OCI-LY7 (cell line): ENCODE data around the gene MLKL. TPM values are rescaled to one million over a fixed set of nuclear protein-coding genes. Genes with fewer than 3 reads are reported as not detected.

Experiments
- BruUV-seq: library from RNA; stranded (reverse); fragments of 400-500 nt; replicated peaks from 2 replicates; lab custom pipeline; 2021; lab: Mats Ljungman, UMichigan
- CTCF ChIA-PET: fragments of 300-600 bp; sonication (Branson Sonifier 250); formaldehyde crosslinking; loops from one replicate; lab custom pipeline; 2022; ENCODE audit warnings: antibody characterized with exemption; ENCODE audit not compliant: unreplicated experiment; lab: Charles Lee
- POLR2A ChIA-PET: fragments of 300-600 bp; sonication (Branson Sonifier 250); formaldehyde crosslinking; loops from one replicate; lab custom pipeline; 2022; ENCODE audit warnings: antibody characterized with exemption; lab: Charles Lee
- DNase-seq: peaks from one replicate; pipeline ENCODE4 v3.0.0-alpha.2; 2015; ENCODE audit warnings: low spot score
- H2AFZ ChIP-seq: fragments of 200-600 bp; sonication (generic), shearing (Covaris generic); 2 replicates; pipeline ENCODE4 v1.6.1; 2014; ENCODE audit warnings: mild to moderate bottlenecking, antibody characterized with exemption, low read length, moderate library complexity
- H3K27ac ChIP-seq: fragments of 200-600 bp; sonication (generic); 2 replicates; pipeline ENCODE4 v1.5.1; 2014; ENCODE audit warnings: mixed run types, low read depth, mild to moderate bottlenecking, moderate library complexity, low read length, inconsistent platforms; ENCODE audit not compliant: poor library complexity, severe bottlenecking
- H3K36me3 ChIP-seq: fragments of 200-600 bp; sonication (generic); 2 replicates; pipeline ENCODE4 v1.6.1; 2014; ENCODE audit warnings: mild to moderate bottlenecking, antibody characterized with exemption, low read length, moderate library complexity, mixed read lengths; ENCODE audit not compliant: insufficient read depth
- H3K4me1 ChIP-seq: fragments of 200-600 bp; sonication (generic); 2 replicates; pipeline ENCODE4 v1.5.1; 2014; ENCODE audit warnings: mild to moderate bottlenecking, low read length; ENCODE audit not compliant: insufficient read depth, poor library complexity, severe bottlenecking
- H3K4me2 ChIP-seq: fragments of 200-600 bp; sonication (generic); 2 replicates; pipeline ENCODE4 v1.6.1; 2014; ENCODE audit warnings: mild to moderate bottlenecking, low read length
- H3K4me3 ChIP-seq: fragments of 200-600 bp; sonication (generic); 2 replicates; pipeline ENCODE4 v1.5.1; 2014; ENCODE audit warnings: mild to moderate bottlenecking, low read depth, low read length; ENCODE audit not compliant: poor library complexity, severe bottlenecking
- H3K79me2 ChIP-seq: fragments of 200-600 bp; sonication (generic); 2 replicates; pipeline ENCODE4 v1.6.1; 2016; ENCODE audit warnings: low read depth, mild to moderate bottlenecking, low read length, moderate library complexity, mixed read lengths; ENCODE audit not compliant: insufficient read depth
- H3K9me2 ChIP-seq: fragments of 200-600 bp; sonication (generic); 2 replicates; pipeline ENCODE4 v1.6.1; 2016; ENCODE audit warnings: mild to moderate bottlenecking, low read length, mixed read lengths; ENCODE audit not compliant: insufficient read depth
- H3K9me3 ChIP-seq: fragments of 200-600 bp; sonication (generic); 2 replicates; pipeline ENCODE4 v1.6.1; 2014; ENCODE audit warnings: mild to moderate bottlenecking, mixed run types, low read length, mixed read lengths
- H4K20me1 ChIP-seq: fragments of 200-600 bp; sonication (generic); 2 replicates; pipeline ENCODE4 v1.6.1; 2014; ENCODE audit warnings: mild to moderate bottlenecking, antibody characterized with exemption, low read length, moderate library complexity, mixed read lengths; ENCODE audit not compliant: insufficient read depth
- EZH2phosphoT487 ChIP-seq: fragments of 200-600 bp; sonication (generic); IDR thresholded peaks from 2 replicates; pipeline ENCODE4 v1.6.1; 2018; ENCODE audit warnings: low read depth, borderline replicate concordance, mild to moderate bottlenecking, mixed run types, antibody characterized with exemption, low read length, moderate library complexity, mixed read lengths
- intact Hi-C: fragments of 100-400 bp; cut with micrococcal nuclease; formaldehyde crosslinking; loops from one replicate; pipeline ENCODE4 v1.10.0; 2022; ENCODE audit not compliant: unreplicated experiment
- total RNA-seq, 2 experiments: library from RNA; depleted of rRNA in 1 of 2; stranded (reverse); fragments of >200 nt in 1 of 2; shearing (Covaris generic) in 1 of 2; gene quantifications; 2 replicates each; pipeline ENCODE4 v1.2.3, GENCODE V29; 2014 to 2022
- TF ChIP-seq, protein P1 (sequence below): fragments of 200-600 bp; sonication (generic); conservative IDR thresholded peaks from 2 replicates; pipeline ENCODE4 v1.5.1; 2014; ENCODE audit warnings: mild to moderate bottlenecking, antibody characterized with exemption, low read length, moderate library complexity, mixed read lengths

The MLKL gene
- total RNA-seq, 2 experiments from 2014 or later: 8.0 to 9.0 TPM

DNA sequence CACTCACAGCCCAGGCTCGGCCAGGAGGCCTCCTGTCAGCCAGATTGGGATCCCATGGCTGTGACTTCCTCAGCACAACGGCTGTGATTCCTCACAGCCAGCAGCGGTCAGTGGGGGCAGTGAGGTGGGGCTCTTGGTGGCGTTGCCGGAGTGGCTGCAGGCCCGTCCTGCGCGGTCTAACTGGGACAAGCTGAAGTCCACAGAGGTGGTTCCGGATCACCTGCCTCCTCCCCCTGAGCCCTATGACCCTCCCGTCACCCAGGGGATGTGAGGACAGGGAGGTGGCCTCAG, 34.4 kb upstream of the MLKL start:
- Histone ChIP-seq H2AFZ (no peak overlapping the region), H4K20me1 (no peaks in the 10 kb centered on the region), H3K9me2 (no peaks in the 10 kb centered on the region), H3K4me1 (no peaks in the 10 kb centered on the region), H3K9me3 (no peaks in the 10 kb centered on the region), H3K4me2 (no peak overlapping the region), H3K79me2 (no peaks in the 10 kb centered on the region), H3K4me3 (no peak overlapping the region), H3K27ac (no peak overlapping the region), H3K36me3 (no peaks in the 10 kb centered on the region)
- DNase-seq: no peak
- CTCF ChIA-PET: no interaction called here
- POLR2A ChIA-PET: interaction anchor here (0.5 to 0.6 kb wide), 2 partner anchors 83 to 637 kb away, joined by 3 to 4 read pairs; no protein-coding TSS in a partner anchor
- no peak for TF ChIP-seq EZH2phosphoT487
- TF ChIP-seq, protein P1, sequence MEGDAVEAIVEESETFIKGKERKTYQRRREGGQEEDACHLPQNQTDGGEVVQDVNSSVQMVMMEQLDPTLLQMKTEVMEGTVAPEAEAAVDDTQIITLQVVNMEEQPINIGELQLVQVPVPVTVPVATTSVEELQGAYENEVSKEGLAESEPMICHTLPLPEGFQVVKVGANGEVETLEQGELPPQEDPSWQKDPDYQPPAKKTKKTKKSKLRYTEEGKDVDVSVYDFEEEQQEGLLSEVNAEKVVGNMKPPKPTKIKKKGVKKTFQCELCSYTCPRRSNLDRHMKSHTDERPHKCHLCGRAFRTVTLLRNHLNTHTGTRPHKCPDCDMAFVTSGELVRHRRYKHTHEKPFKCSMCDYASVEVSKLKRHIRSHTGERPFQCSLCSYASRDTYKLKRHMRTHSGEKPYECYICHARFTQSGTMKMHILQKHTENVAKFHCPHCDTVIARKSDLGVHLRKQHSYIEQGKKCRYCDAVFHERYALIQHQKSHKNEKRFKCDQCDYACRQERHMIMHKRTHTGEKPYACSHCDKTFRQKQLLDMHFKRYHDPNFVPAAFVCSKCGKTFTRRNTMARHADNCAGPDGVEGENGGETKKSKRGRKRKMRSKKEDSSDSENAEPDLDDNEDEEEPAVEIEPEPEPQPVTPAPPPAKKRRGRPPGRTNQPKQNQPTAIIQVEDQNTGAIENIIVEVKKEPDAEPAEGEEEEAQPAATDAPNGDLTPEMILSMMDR: no peak
- intact Hi-C loops: no loop called here
- no TSS peak for BruUV-seq

DNA sequence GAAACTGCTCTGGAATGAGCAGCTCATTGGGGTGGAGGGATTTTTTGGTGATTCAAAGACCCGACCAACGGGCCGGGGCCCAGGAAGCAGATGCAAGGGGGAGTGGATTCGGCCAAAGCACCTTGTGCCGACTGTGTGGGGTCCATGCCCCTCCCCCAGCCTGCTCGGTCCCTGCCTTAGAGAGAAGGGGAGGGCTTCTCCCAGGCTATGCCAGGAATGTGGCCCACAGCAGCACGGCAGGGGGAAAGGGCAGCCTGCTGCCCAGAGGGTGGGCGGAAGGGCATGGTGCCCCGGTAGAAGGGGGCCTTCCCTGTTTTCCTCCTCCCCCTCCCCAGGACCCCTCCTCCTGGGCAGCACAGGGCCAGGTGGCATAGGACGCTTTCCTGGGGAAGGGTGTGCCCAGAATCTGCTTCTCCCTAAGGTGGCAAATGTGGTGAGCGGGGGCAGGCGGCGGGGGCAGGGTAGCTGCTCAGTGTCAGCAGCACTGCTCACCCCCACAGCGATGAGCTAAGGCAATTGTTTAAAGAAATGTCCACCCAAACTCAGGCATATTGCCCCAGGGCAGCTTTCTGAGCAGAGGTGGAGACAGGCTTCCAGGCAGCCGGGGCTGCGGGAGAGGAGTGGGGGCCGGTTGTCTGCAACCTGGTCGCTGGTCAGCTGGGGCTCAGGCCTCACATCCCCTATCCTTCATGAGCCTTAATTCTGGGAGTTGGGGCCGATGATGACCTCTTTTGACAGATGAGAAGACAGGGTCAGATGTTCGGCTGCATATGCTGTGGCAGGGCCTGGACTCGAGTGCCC, 33.9 kb upstream of the MLKL start:
- Histone ChIP-seq H3K4me2 (no peak overlapping the region), H3K9me2 (no peaks in the 10 kb centered on the region), H3K4me1 (no peaks in the 10 kb centered on the region), H3K4me3 (no peak overlapping the region), H3K79me2 (no peaks in the 10 kb centered on the region), H2AFZ (no peak overlapping the region), H3K27ac (no peak overlapping the region), H4K20me1 (no peaks in the 10 kb centered on the region), H3K36me3 (no peaks in the 10 kb centered on the region), H3K9me3 (no peaks in the 10 kb centered on the region)
- POLR2A ChIA-PET: interaction anchor here (0.5 kb wide), 1 partner anchor 83 kb away, joined by 4 read pairs; no protein-coding TSS in a partner anchor
- intact Hi-C loops: no loop called here
- CTCF ChIA-PET: no interaction called here
- DNase-seq: no peak
- TF ChIP-seq EZH2phosphoT487: no peak
- TF ChIP-seq, protein P1: no peak
- BruUV-seq: no TSS peak

DNA sequence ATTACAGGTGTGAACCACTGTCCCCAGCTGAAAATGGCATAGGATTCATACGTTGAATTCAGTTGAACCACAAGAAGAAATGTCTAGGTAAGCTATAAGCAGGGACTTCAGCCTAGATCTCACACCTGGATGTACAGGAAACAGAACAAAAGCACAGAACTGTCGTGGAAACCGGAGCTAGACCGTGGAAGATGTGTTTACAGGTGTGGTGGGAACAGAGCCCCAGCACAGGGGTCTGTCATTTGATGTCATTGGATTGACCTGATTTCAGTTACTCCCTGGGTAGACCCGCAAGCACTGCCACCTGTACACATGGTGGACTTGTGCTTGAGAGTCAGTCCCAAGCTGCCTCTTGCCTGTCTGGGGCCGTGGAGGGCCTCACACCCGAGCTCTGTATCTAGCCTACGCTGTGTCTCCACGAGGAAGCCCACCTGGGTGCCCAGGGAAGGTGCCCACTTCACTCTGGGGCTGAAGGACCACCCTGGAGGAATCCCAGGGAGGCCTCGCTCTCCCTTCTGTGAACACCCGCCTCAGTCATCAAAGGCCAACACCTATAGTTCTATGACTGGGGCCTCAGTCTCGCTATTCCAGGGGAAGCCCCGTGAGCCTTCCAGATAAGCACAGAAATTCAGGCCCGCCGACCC, 32.2 kb upstream of the MLKL start:
- no peak overlapping the region for H2AFZ ChIP-seq
- ChIA-PET POLR2A (no interaction called here), CTCF (no interaction called here)
- H3K36me3 ChIP-seq: no peaks in the 10 kb centered on the region
- intact Hi-C loops: no loop called here
- BruUV-seq: no TSS peak
- H3K4me2 ChIP-seq: no peak overlapping the region
- no peaks in the 10 kb centered on the region for H3K9me3 ChIP-seq
- no peaks in the 10 kb centered on the region for H3K4me1 ChIP-seq
- H4K20me1 ChIP-seq: no peaks in the 10 kb centered on the region
- H3K27ac ChIP-seq: no peak overlapping the region
- H3K79me2 ChIP-seq: no peaks in the 10 kb centered on the region
- H3K9me2 ChIP-seq: no peaks in the 10 kb centered on the region
- DNase-seq: no peak
- no peak overlapping the region for H3K4me3 ChIP-seq
- TF ChIP-seq, protein P1: no peak
- TF ChIP-seq EZH2phosphoT487: no peak
